Lower lobe of right lung (tissue), 2 donors: ENCODE measurements around the gene C11orf52. TPM values are rescaled to one million over a fixed set of nuclear protein-coding genes. Genes with fewer than 3 reads are reported as not detected.

Experiments
- ATAC-seq, 2 donors: fragments of 200-7000 bp; cut with Tn5 transposase; one replicate each; pipeline ENCODE4 v1.9.1; 2020 to 2022; ENCODE audit warnings: mild to moderate bottlenecking in 2 of 2, moderate library complexity in 2 of 2
- DNase-seq: peaks from one replicate; pipeline ENCODE4 v3.0.0-alpha.2; 2020
- H3K27ac ChIP-seq: fragments of 200-600 bp; one replicate; pipeline ENCODE4 v1.8.0; 2022
- H3K27me3 ChIP-seq: fragments of 200-600 bp; one replicate; pipeline ENCODE4 v1.8.0; 2022; ENCODE audit warnings: low read depth
- H3K36me3 ChIP-seq: fragments of 200-600 bp; one replicate; pipeline ENCODE4 v1.8.0; 2022; ENCODE audit warnings: mild to moderate bottlenecking
- H3K4me1 ChIP-seq: fragments of 200-600 bp; one replicate; pipeline ENCODE4 v1.8.0; 2022
- H3K4me3 ChIP-seq: fragments of 200-600 bp; one replicate; pipeline ENCODE4 v1.8.0; 2022; ENCODE audit warnings: mild to moderate bottlenecking
- H3K9me3 ChIP-seq: fragments of 200-600 bp; one replicate; pipeline ENCODE4 v1.8.0; 2022
- intact Hi-C: fragments of 100-400 bp; cut with DNase I; formaldehyde crosslinking; loops from one replicate; pipeline ENCODE4 v1.11.0; 2022
- total RNA-seq: library from RNA; stranded (reverse); fragmentation: NEBNext Ultra II Directional; extraction: Animal tissue kit (Norgen Biotek cat#: 25700); gene quantifications from one replicate; pipeline ENCODE4 v1.2.1, GENCODE V29; 2021
- TF ChIP-seq, protein P1 (sequence below): fragments of 200-600 bp; IDR thresholded peaks from one replicate; pipeline ENCODE4 v1.8.0; 2022; ENCODE audit warnings: antibody characterized with exemption, mild to moderate bottlenecking
- donor health status: DM: no; HTN: yes; CAD: no; lungs with severe emphysema.

The C11orf52 gene
- total RNA-seq, 1 donor from 2014 or later, result 14.6 TPM

DNA sequence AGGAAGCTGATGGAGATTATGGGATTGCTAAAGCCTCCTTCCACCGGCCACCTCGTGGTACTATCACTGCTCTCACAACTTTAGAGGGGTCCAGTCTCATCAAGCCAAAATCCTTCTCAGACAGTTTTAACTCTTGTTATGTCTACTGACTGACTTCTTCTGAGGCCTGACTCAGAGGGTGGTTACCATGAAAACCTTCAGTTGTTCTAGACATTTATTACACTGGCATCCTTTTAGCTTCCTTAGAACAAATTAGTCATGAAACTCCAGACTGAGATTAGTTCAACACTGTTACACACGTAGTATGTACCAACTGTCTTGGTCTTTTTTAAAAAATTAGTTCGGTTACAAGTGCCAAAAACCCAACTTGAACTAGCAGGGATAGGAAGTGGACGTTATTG lies 25.9 kb downstream of the C11orf52 start:
- TF ChIP-seq, protein P1, sequence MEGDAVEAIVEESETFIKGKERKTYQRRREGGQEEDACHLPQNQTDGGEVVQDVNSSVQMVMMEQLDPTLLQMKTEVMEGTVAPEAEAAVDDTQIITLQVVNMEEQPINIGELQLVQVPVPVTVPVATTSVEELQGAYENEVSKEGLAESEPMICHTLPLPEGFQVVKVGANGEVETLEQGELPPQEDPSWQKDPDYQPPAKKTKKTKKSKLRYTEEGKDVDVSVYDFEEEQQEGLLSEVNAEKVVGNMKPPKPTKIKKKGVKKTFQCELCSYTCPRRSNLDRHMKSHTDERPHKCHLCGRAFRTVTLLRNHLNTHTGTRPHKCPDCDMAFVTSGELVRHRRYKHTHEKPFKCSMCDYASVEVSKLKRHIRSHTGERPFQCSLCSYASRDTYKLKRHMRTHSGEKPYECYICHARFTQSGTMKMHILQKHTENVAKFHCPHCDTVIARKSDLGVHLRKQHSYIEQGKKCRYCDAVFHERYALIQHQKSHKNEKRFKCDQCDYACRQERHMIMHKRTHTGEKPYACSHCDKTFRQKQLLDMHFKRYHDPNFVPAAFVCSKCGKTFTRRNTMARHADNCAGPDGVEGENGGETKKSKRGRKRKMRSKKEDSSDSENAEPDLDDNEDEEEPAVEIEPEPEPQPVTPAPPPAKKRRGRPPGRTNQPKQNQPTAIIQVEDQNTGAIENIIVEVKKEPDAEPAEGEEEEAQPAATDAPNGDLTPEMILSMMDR, result no peak
- Histone ChIP-seq H3K36me3 (no peaks in the 10 kb centered on the region), H3K9me3 (no peaks in the 10 kb centered on the region), H3K27ac (peak overlapping the region; percentile 75), H3K4me1 (peaks cover 18% of the 10 kb centered on the region), H3K27me3 (no peaks in the 10 kb centered on the region), H3K4me3 (no peak overlapping the region)
- intact Hi-C loops, result no loop called here
- DNase-seq, result no peak
- ATAC-seq, result no peak

DNA sequence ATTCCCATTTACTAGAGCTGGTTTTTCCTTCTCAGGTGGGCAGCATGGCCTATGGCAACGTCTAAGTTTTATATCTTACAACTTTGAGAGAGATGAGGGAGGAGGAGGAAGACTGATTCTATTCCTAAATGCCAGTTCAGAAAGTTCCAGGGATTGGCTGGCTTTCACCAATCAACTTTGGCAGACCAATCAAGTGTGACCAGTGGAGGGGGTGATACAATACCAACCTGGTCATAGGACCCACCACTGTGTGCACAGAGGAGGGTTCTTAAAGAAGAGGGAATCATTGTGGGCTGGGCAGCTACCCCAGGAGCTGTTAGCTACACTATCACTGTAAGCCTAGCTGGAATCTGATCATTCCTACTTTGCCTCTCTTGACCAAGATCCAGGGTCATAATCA lies 26.5 kb downstream of the C11orf52 start:
- H3K9me3 ChIP-seq, result no peaks in the 10 kb centered on the region
- no peaks in the 10 kb centered on the region for H3K27me3 ChIP-seq
- intact Hi-C loops, result no loop called here
- TF ChIP-seq, protein P1, result no peak
- DNase-seq, result no peak
- no peak for ATAC-seq
- H3K36me3 ChIP-seq, result no peaks in the 10 kb centered on the region
- peaks cover 18% of the 10 kb centered on the region for H3K4me1 ChIP-seq
- no peak overlapping the region for H3K4me3 ChIP-seq
- peak overlapping the region; percentile 75 for H3K27ac ChIP-seq

DNA sequence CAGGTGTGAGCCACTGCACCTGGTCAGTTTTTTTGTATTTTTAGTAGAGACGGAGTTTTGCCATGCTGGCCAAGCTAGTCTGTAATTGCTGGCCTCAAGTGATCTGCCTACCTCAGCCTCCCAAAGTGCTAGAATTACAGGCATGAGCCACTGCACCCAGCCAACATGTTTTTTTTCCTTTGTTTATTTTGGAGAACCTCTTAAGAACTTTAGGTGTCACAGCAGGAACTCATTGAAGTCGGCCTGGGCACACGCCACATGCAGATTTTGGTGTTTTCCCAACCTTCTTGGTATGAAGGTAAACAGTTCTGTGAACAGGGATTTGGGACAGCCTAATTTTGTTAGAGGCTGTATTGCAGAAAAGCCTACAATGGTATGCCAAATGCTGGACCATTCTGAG lies 27.8 kb downstream of the C11orf52 start:
- intact Hi-C loops, result no loop called here
- Histone ChIP-seq H3K27me3 (no peaks in the 10 kb centered on the region), H3K4me1 (peaks cover 18% of the 10 kb centered on the region), H3K4me3 (no peak overlapping the region), H3K27ac (peak overlapping the region; percentile 7), H3K9me3 (no peaks in the 10 kb centered on the region), H3K36me3 (no peaks in the 10 kb centered on the region)
- ATAC-seq, result peak; percentile 39 to 58
- DNase-seq, result no peak
- TF ChIP-seq, protein P1, result no peak

DNA sequence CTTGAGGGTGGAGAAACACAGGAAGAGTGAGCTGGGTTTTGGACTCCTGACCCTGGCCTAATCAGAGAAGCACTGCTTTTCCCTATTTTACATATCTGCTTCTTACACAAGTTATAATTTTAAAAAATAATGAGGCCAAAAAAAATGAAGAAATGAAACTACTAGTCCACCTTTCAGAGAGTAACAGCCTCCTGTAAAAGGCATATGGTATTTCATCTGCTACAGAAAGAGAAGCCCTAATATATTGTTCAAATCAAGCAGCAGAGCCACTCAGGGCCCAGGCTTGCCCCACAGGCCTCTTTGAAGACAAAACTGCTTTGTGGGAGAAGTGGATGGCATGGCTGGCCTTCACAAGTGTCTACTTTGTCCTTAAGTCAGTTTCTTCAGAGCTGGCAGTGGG lies 28.4 kb downstream of the C11orf52 start:
- ATAC-seq (no peak), DNase-seq (no peak)
- TF ChIP-seq, protein P1, result no peak
- H3K36me3 ChIP-seq, result no peaks in the 10 kb centered on the region
- no peaks in the 10 kb centered on the region for H3K9me3 ChIP-seq
- H3K27me3 ChIP-seq, result no peaks in the 10 kb centered on the region
- peak overlapping the region; percentile 7 for H3K27ac ChIP-seq
- H3K4me3 ChIP-seq, result no peak overlapping the region
- H3K4me1 ChIP-seq, result peaks cover 18% of the 10 kb centered on the region
- intact Hi-C loops, result no loop called here

DNA sequence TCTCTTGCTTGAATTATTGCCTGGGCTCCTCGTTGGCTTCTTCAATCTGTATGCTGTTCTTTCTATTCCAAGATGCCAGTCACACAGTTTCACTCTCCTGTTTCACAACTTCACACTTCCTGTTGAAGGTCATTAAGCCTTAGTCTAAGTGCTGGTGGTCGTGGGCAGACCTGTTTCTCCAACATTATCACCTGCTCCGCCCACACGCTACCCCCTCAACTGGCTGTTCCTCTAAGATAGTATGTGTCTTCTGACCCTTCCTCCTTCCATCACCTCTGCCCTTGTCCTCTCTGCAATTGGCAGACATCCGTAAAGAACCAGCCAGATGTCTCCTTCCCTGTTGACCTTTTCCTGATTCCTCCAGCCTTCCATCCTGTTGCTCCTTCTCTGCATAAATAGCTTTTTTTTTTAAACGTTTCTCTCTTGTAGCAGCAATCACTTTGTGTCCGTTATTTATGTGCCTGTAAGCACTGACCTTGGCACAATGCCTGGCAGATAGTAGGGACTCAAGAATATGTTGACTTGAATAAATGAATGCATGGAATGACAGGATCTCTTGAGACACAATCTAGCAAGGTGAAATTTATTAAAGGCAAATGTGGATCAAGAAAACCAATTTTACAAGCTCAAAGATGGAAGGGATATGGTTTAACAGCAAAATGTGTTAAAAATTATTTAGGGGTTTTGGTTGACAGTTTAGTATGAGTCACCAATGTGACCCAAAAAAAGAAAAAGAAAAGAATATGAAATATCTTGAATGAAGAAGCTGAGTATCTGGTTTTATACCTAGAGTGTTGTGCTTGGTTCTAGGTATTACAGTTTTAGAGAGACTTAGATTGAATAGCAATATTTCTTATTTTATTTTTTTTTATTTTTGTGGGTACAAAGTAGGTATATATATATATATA lies 31.1 kb downstream of the C11orf52 start:
- no peak for DNase-seq
- Histone ChIP-seq H3K9me3 (no peaks in the 10 kb centered on the region), H3K4me3 (no peak overlapping the region), H3K27ac (no peak overlapping the region), H3K4me1 (peaks cover 7% of the 10 kb centered on the region), H3K36me3 (no peaks in the 10 kb centered on the region), H3K27me3 (no peaks in the 10 kb centered on the region)
- intact Hi-C loops, result no loop called here
- ATAC-seq, result no peak
- TF ChIP-seq, protein P1, result no peak
